GM10248 (cell line): Measurements from ENCODE around the gene GOLGA6L9.
"Not testable (repeated sequence)": the region's sequence is repeated elsewhere in the genome, so short reads cannot be mapped to it uniquely, and the experiment has no call there.

Experiments
- CTCF ChIA-PET: fragments of 300-600 bp; sonication (Branson Sonifier 250); formaldehyde crosslinking; extraction: SDS; loops from one replicate; lab custom pipeline; 2021; ENCODE audit warnings: antibody characterized with exemption; lab: Yijun Ruan, JAX
- POLR2A ChIA-PET: fragments of 350-650 bp; sonication (Branson Sonifier 250); formaldehyde crosslinking; extraction: SDS; loops from one replicate; lab custom pipeline; 2020; ENCODE audit warnings: antibody characterized with exemption; lab: Yijun Ruan, JAX
- DNase-seq: peaks from one replicate; pipeline ENCODE4 v3.0.0; 2012; ENCODE audit errors: extremely low spot score
- CTCF ChIP-seq: IDR thresholded peaks from 2 replicates; pipeline ENCODE4 v1.5.1; 2012; ENCODE audit warnings: mild to moderate bottlenecking, low read depth; ENCODE audit errors: extremely low read depth, missing control alignments, control extremely low read depth

GOLGA6L9 gene

GRCh38 chr15:82411595-82411994 is 18.0 kb upstream of the GOLGA6L9 start:
- DNase-seq, POLR2A ChIA-PET: not testable (repeated sequence)
- CTCF ChIA-PET: interaction anchor here (0.7 to 1.4 kb wide), 2 partner anchors 32 to 599 kb away, joined by 3 read pairs; no protein-coding TSS in a partner anchor

- CTCF ChIA-PET, POLR2A ChIA-PET, DNase-seq: not testable (repeated sequence)
These were observed 15.0 kb upstream of the GOLGA6L9 start for GRCh38 chr15:82414525-82415191.

GRCh38 chr15:82420516-82420915 is 9.1 kb upstream of the GOLGA6L9 start:
- DNase-seq, CTCF ChIA-PET, POLR2A ChIA-PET: not testable (repeated sequence)

- POLR2A ChIA-PET, DNase-seq, CTCF ChIA-PET: not testable (repeated sequence)
These were observed 8.7 kb upstream of the GOLGA6L9 start for GRCh38 chr15:82420966-82421365.

- CTCF ChIA-PET, DNase-seq, POLR2A ChIA-PET: not testable (repeated sequence)
These were observed 2.5 kb upstream of the GOLGA6L9 start for GRCh38 chr15:82427117-82427516.

GRCh38 chr15:82445420-82445819 is 15.8 kb downstream of the GOLGA6L9 start:
- CTCF ChIA-PET: not testable (repeated sequence)

GRCh38 chr15:82457336-82457735 is 27.7 kb downstream of the GOLGA6L9 start:
- CTCF ChIA-PET, DNase-seq, POLR2A ChIA-PET: not testable (repeated sequence)

More at GRCh38 chr15:82445420-82445819, 15.8 kb downstream of the GOLGA6L9 start:
- POLR2A ChIA-PET, DNase-seq: not testable (repeated sequence)
- TF ChIP-seq CTCF: peak; percentile 28

GRCh38 chr15:82465629-82466028 is 36.0 kb downstream of the GOLGA6L9 start:
- POLR2A ChIA-PET, CTCF ChIA-PET, DNase-seq: not testable (repeated sequence)

GRCh38 chr15:82468205-82468604 is 38.6 kb downstream of the GOLGA6L9 start:
- CTCF ChIA-PET, POLR2A ChIA-PET, DNase-seq: not testable (repeated sequence)
- TF ChIP-seq CTCF: peak; percentile 11

- CTCF ChIA-PET, DNase-seq, POLR2A ChIA-PET: not testable (repeated sequence)
These were observed 39.8 kb downstream of the GOLGA6L9 start for GRCh38 chr15:82469381-82469780.

GRCh38 chr15:82472269-82472982 is 42.8 kb downstream of the GOLGA6L9 start:
- CTCF ChIA-PET, POLR2A ChIA-PET: not testable (repeated sequence)
- DNase-seq: peak; percentile 8

- POLR2A ChIA-PET, CTCF ChIA-PET, DNase-seq: not testable (repeated sequence)
These were observed 45.1 kb downstream of the GOLGA6L9 start for GRCh38 chr15:82474596-82475325.

GRCh38 chr15:82475345-82475967 is 45.8 kb downstream of the GOLGA6L9 start:
- CTCF ChIA-PET, DNase-seq, POLR2A ChIA-PET: not testable (repeated sequence)

- POLR2A ChIA-PET, CTCF ChIA-PET: not testable (repeated sequence)
- peak; percentile 3 for DNase-seq
These were observed 47.2 kb downstream of the GOLGA6L9 start for GRCh38 chr15:82476697-82477342.
